GM23338 (cell line): ENCODE data around the gene YPEL2. TPM values are rescaled to one million over a fixed set of nuclear protein-coding genes. Genes with fewer than 3 reads are reported as not detected.
A peak's percentile ranks its signal among the peaks of the same experiment; 100 is the strongest.
"Not testable (repeated sequence)": the region's sequence is repeated elsewhere in the genome, so short reads cannot be mapped to it uniquely, and the experiment has no call there.

Experiments
- ATAC-seq: fragments of 200-7000 bp; cut with Tn5 transposase; 3 replicates; pipeline ENCODE4 v1.9.1; 2020
- DNase-seq: peaks from one replicate; pipeline ENCODE4 v3.0.0-alpha.2; 2015; ENCODE audit warnings: low spot score
- H2AFZ ChIP-seq: fragments of 200-600 bp; sonication (generic); 2 replicates; pipeline ENCODE4 v1.8.0; 2016; ENCODE audit warnings: antibody characterized with exemption, mild to moderate bottlenecking, moderate library complexity
- H3F3A ChIP-seq: fragments of 200-600 bp; sonication (generic); replicated peaks from 2 replicates; pipeline ENCODE4 v1.8.0; 2017; ENCODE audit warnings: antibody characterized with exemption, mixed run types, low read depth
- H3K27ac ChIP-seq: fragments of 200-600 bp; sonication (generic); 2 replicates; pipeline ENCODE4 v1.6.1; 2016; ENCODE audit warnings: low read depth
- H3K27me3 ChIP-seq: fragments of 200-600 bp; sonication (generic); 2 replicates; pipeline ENCODE4 v1.8.0; 2016; ENCODE audit warnings: mild to moderate bottlenecking, mixed run types, moderate library complexity; ENCODE audit not compliant: insufficient read depth
- H3K36me3 ChIP-seq: fragments of 200-600 bp; sonication (generic); 2 replicates; pipeline ENCODE4 v1.8.0; 2016; ENCODE audit warnings: mild to moderate bottlenecking; ENCODE audit not compliant: insufficient read depth
- H3K4me1 ChIP-seq: fragments of 200-600 bp; sonication (generic); 2 replicates; pipeline ENCODE4 v1.8.0; 2016; ENCODE audit warnings: mild to moderate bottlenecking, moderate library complexity; ENCODE audit not compliant: insufficient read depth
- H3K4me2 ChIP-seq: fragments of 200-600 bp; sonication (generic); 2 replicates; pipeline ENCODE4 v1.7.1; 2017; ENCODE audit warnings: mixed run types
- H3K4me3 ChIP-seq: fragments of 200-600 bp; sonication (generic); 2 replicates; pipeline ENCODE4 v1.6.1; 2016; ENCODE audit warnings: mixed run types
- H3K79me2 ChIP-seq: fragments of 200-600 bp; sonication (generic); replicated peaks from 2 replicates; pipeline ENCODE4 v1.8.0; 2017; ENCODE audit warnings: mild to moderate bottlenecking; ENCODE audit not compliant: insufficient read depth
- H3K9me2 ChIP-seq: fragments of 200-600 bp; sonication (generic); 2 replicates; pipeline ENCODE4 v1.8.0; 2017; ENCODE audit not compliant: insufficient read depth
- H4K20me1 ChIP-seq: fragments of 200-600 bp; sonication (generic); replicated peaks from 2 replicates; pipeline ENCODE4 v1.8.0; 2017; ENCODE audit warnings: mild to moderate bottlenecking; ENCODE audit not compliant: insufficient read depth
- H3K27ac Mint-ChIP-seq: 2 replicates; pipeline ENCODE4 v1.8.0; 2020; ENCODE audit warnings: inconsistent platforms, mild to moderate bottlenecking, moderate library complexity, mixed read lengths
- H3K27me3 Mint-ChIP-seq: 3 replicates; pipeline ENCODE4 v1.8.0; 2022; ENCODE audit warnings: low read depth, mild to moderate bottlenecking, moderate library complexity, mixed read lengths, inconsistent platforms; ENCODE audit not compliant: insufficient read depth, poor library complexity
- H3K36me3 Mint-ChIP-seq: 3 replicates; pipeline ENCODE4 v1.8.0; 2021; ENCODE audit warnings: low read depth, mild to moderate bottlenecking, inconsistent platforms, moderate library complexity, mixed read lengths
- H3K4me1 Mint-ChIP-seq: 3 replicates; pipeline ENCODE4 v1.8.0; 2020; ENCODE audit warnings: mild to moderate bottlenecking, inconsistent platforms, mixed read lengths
- H3K4me3 Mint-ChIP-seq: 3 replicates; pipeline ENCODE4 v1.8.0; 2021; ENCODE audit warnings: moderate library complexity, mild to moderate bottlenecking, inconsistent platforms, mixed read lengths
- H3K9me3 Mint-ChIP-seq: 3 replicates; pipeline ENCODE4 v1.8.0; 2020; ENCODE audit warnings: moderate library complexity, mild to moderate bottlenecking, inconsistent platforms, mixed read lengths
- CREB1 ChIP-seq: fragments of 250-450 bp; sonication (Bioruptor Pico); IDR thresholded peaks from 2 replicates; pipeline ENCODE4 v1.5.0; 2020; ENCODE audit warnings: low read depth, mild to moderate bottlenecking, moderate library complexity
- JUNB ChIP-seq: IDR thresholded peaks from one replicate; pipeline ENCODE4 v1.6.1; 2016; ENCODE audit warnings: antibody characterized with exemption; ENCODE audit not compliant: unreplicated experiment
- NANOG ChIP-seq: IDR thresholded peaks from 2 replicates; pipeline ENCODE4 v1.6.1; 2016; ENCODE audit warnings: antibody characterized with exemption, borderline replicate concordance
- POLR2AphosphoS5 ChIP-seq: IDR thresholded peaks from 2 replicates; pipeline ENCODE4 v1.6.1; 2016; ENCODE audit warnings: antibody characterized with exemption, low read depth
- REST ChIP-seq: IDR thresholded peaks from one replicate; pipeline ENCODE4 v1.6.1; 2018; ENCODE audit warnings: antibody characterized with exemption; ENCODE audit not compliant: unreplicated experiment
- ZNF114 ChIP-seq: fragments of 250-450 bp; sonication (Bioruptor Pico); IDR thresholded peaks from 2 replicates; pipeline ENCODE4 v1.5.0; 2020; ENCODE audit warnings: mild to moderate bottlenecking, moderate library complexity
- polyA plus RNA-seq: library from polyadenylated mRNA; unstranded; fragments of >200 nt; fragmentation: Nextera tagmentation; extraction: Ambion mirVana; gene quantifications from 2 replicates; pipeline ENCODE4 v1.2.1, GENCODE V29; 2016
- total RNA-seq: library from RNA; depleted of rRNA; stranded (reverse); fragments of >200 nt; shearing (Covaris generic); gene quantifications from 2 replicates; pipeline ENCODE4 v1.2.3, GENCODE V29; 2014
- TF ChIP-seq, protein P1 (sequence below), 2 experiments: fragments of 200-600 bp in 1 of 2; sonication (generic) in 1 of 2; conservative IDR thresholded peaks; 2 replicates each; pipeline versions ENCODE4 v1.5.1 to v1.6.1; 2016 to 2017; ENCODE audit warnings: antibody characterized with exemption in 2 of 2, low read depth in 2 of 2, mild to moderate bottlenecking in 2 of 2, moderate library complexity in 1 of 2

Gene YPEL2
- total and polyA plus RNA-seq, 2 experiments from 2014 or later = 4.1 to 5.2 TPM

- H3K36me3 Mint-ChIP-seq = no peaks in the 10 kb centered on the region
- H4K20me1 ChIP-seq = no peaks in the 10 kb centered on the region
- H3K79me2 ChIP-seq = no peaks in the 10 kb centered on the region
- no peaks in the 10 kb centered on the region for H3K36me3 ChIP-seq
- H3F3A ChIP-seq = no peaks in the 10 kb centered on the region
- no peak overlapping the region for H3K4me2 ChIP-seq
- H3K4me3 ChIP-seq = no peak overlapping the region
- H3K4me1 ChIP-seq = no peaks in the 10 kb centered on the region
- H3K27ac ChIP-seq = no peak overlapping the region
- no peaks in the 10 kb centered on the region for H3K4me1 Mint-ChIP-seq
- TF ChIP-seq REST = no peak
- TF ChIP-seq, protein P1, sequence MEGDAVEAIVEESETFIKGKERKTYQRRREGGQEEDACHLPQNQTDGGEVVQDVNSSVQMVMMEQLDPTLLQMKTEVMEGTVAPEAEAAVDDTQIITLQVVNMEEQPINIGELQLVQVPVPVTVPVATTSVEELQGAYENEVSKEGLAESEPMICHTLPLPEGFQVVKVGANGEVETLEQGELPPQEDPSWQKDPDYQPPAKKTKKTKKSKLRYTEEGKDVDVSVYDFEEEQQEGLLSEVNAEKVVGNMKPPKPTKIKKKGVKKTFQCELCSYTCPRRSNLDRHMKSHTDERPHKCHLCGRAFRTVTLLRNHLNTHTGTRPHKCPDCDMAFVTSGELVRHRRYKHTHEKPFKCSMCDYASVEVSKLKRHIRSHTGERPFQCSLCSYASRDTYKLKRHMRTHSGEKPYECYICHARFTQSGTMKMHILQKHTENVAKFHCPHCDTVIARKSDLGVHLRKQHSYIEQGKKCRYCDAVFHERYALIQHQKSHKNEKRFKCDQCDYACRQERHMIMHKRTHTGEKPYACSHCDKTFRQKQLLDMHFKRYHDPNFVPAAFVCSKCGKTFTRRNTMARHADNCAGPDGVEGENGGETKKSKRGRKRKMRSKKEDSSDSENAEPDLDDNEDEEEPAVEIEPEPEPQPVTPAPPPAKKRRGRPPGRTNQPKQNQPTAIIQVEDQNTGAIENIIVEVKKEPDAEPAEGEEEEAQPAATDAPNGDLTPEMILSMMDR (conservative IDR thresholded peaks at IDR 0.05; ENCODE audit: low read depth in 2 of 2) = peak; percentile 78 to 86
- no peak for TF ChIP-seq POLR2AphosphoS5
- TF ChIP-seq JUNB = no peak
- H3K4me3 Mint-ChIP-seq = no peak overlapping the region
- H3K27me3 ChIP-seq = no peaks in the 10 kb centered on the region
- H3K27ac Mint-ChIP-seq = no peak overlapping the region
- ATAC-seq (peak; percentile 97), DNase-seq (peak; percentile 80)
- H3K9me2 ChIP-seq = no peaks in the 10 kb centered on the region
- no peak overlapping the region for H2AFZ ChIP-seq
- peaks cover 4% of the 10 kb centered on the region for H3K27me3 Mint-ChIP-seq
- H3K9me3 Mint-ChIP-seq = no peaks in the 10 kb centered on the region
Observed at GRCh38 chr17:59311051-59311468, 20.4 kb upstream of the YPEL2 start.

- H3K27me3 Mint-ChIP-seq, H3K36me3 ChIP-seq, H3K4me3 ChIP-seq, H3K4me1 ChIP-seq, H2AFZ ChIP-seq, H3K27me3 ChIP-seq, H3K9me2 ChIP-seq, DNase-seq, H3K4me3 Mint-ChIP-seq, H3K4me1 Mint-ChIP-seq, H3K36me3 Mint-ChIP-seq, H3K27ac Mint-ChIP-seq, H3K4me2 ChIP-seq, H3K9me3 Mint-ChIP-seq, H3F3A ChIP-seq, H3K27ac ChIP-seq, ATAC-seq, H3K79me2 ChIP-seq, H4K20me1 ChIP-seq: not testable (repeated sequence)
Observed at GRCh38 chr17:59311521-59311920, 19.9 kb upstream of the YPEL2 start.

- H3K36me3 Mint-ChIP-seq = no peaks in the 10 kb centered on the region
- no peak overlapping the region for H3K4me3 Mint-ChIP-seq
- peaks cover 2% of the 10 kb centered on the region; the same call in 1 of the 3 replicates for H3K9me3 Mint-ChIP-seq
- no peaks in the 10 kb centered on the region for H3F3A ChIP-seq
- no peak for DNase-seq
- no peak for ATAC-seq
- no peak overlapping the region for H3K27ac Mint-ChIP-seq
- H3K27me3 ChIP-seq = no peaks in the 10 kb centered on the region
- H3K4me1 ChIP-seq = no peaks in the 10 kb centered on the region
- H3K4me3 ChIP-seq = no peak overlapping the region
- H3K4me1 Mint-ChIP-seq = no peaks in the 10 kb centered on the region
- H2AFZ ChIP-seq = peak overlapping the region; percentile 43; the same call in 1 of the 2 replicates
- peaks cover 2% of the 10 kb centered on the region for H3K27me3 Mint-ChIP-seq
- no peak overlapping the region for H3K27ac ChIP-seq
- no peaks in the 10 kb centered on the region for H4K20me1 ChIP-seq
- no peaks in the 10 kb centered on the region for H3K79me2 ChIP-seq
- H3K9me2 ChIP-seq = no peaks in the 10 kb centered on the region
- H3K36me3 ChIP-seq = no peaks in the 10 kb centered on the region
- no peak overlapping the region for H3K4me2 ChIP-seq
- no peak for TF ChIP-seq REST
- TF ChIP-seq ZNF114 (CRISPR knock-in tag) = no peak
- no peak for TF ChIP-seq CREB1
- no peak for TF ChIP-seq POLR2AphosphoS5
- no peak for TF ChIP-seq NANOG
- no peak for TF ChIP-seq JUNB
Observed at GRCh38 chr17:59315866-59316265, 15.6 kb upstream of the YPEL2 start.
